Peyer's patch (tissue), 4 donors: ENCODE data around the gene LRRC3C.

Experiments
- POLR2A ChIP-seq, 2 donors: fragments of 450-650 bp; IDR thresholded peaks; one replicate each; pipeline ENCODE4 v1.5.1; 2017; ENCODE audit warnings: antibody characterized with exemption in 2 of 2, mild to moderate bottlenecking in 2 of 2, moderate library complexity in 2 of 2
- TF ChIP-seq, protein P1 (sequence below), 6 experiments: fragments of 450-650 bp in 4 of 6; fragments of 200-600 bp in 2 of 6; sonication (generic) in 1 of 6; IDR thresholded peaks; one replicate each; pipeline ENCODE4 v1.5.1; 2017 to 2019; ENCODE audit warnings: antibody characterized with exemption in 6 of 6, mild to moderate bottlenecking in 3 of 6, moderate library complexity in 1 of 6

DNA sequence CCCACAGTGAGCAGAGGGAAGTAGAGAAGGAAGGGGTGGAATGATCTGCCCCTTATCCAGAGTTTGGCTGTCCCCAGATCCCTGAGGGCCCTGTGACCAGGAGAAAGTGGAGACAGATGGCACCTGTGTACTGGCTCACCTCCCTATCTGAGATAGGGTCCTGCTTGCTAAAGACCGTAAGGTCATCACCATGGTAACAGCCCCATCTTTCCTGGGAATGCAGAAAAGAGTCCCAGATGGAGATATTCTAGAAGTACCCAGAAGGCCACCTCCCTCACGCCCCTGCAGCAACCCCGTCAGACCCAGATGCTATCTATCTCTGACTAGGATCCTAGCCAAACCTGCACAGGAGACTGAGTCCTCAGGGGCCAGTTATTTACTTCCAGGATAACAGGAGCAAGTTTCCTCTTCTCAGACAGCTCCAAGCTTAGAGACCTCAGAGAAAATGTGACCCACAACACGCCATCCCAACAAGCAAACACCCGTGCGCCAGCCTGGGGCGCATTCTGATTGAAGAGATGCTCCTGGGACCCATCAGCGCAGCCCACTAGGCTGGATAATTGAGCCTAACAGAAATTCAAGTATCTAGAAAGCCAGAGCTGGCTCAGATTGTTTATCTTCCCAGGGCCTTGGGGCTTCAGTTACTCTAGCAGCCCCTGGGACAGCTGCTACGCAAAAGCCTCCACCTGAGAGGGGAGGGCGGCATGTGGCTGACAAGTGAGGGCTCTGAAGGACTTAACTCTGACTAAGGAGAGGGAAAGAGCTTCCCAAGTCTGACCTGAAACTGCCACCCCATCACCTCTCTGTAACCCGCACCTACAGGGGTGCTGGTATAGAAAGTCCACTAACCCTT, 2.0 kb upstream of the LRRC3C start:
- TF ChIP-seq, protein P1, sequence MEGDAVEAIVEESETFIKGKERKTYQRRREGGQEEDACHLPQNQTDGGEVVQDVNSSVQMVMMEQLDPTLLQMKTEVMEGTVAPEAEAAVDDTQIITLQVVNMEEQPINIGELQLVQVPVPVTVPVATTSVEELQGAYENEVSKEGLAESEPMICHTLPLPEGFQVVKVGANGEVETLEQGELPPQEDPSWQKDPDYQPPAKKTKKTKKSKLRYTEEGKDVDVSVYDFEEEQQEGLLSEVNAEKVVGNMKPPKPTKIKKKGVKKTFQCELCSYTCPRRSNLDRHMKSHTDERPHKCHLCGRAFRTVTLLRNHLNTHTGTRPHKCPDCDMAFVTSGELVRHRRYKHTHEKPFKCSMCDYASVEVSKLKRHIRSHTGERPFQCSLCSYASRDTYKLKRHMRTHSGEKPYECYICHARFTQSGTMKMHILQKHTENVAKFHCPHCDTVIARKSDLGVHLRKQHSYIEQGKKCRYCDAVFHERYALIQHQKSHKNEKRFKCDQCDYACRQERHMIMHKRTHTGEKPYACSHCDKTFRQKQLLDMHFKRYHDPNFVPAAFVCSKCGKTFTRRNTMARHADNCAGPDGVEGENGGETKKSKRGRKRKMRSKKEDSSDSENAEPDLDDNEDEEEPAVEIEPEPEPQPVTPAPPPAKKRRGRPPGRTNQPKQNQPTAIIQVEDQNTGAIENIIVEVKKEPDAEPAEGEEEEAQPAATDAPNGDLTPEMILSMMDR (IDR thresholded peaks at IDR 0.05), result no peak
- no peak for TF ChIP-seq POLR2A (IDR thresholded peaks at IDR 0.05)
